Hepatocyte (in vitro differentiated cells): ENCODE measurements around the gene STEAP4. TPM values are rescaled to one million over a fixed set of nuclear protein-coding genes. Genes with fewer than 3 reads are reported as not detected.
"Not testable (repeated sequence)": the region's sequence is repeated elsewhere in the genome, so short reads cannot be mapped to it uniquely, and the experiment has no call there.

Source experiments
- DNase-seq: peaks from one replicate; pipeline ENCODE4 v3.0.0-alpha.2; 2016; ENCODE audit warnings: low spot score
- H2AFZ ChIP-seq: fragments of 200-600 bp; sonication (generic); 2 replicates; pipeline ENCODE4 v1.6.0; 2016; ENCODE audit warnings: antibody characterized with exemption, mild to moderate bottlenecking
- H3K27ac ChIP-seq: fragments of 200-600 bp; sonication (generic); 2 replicates; pipeline ENCODE4 v1.5.1; 2016; ENCODE audit warnings: mild to moderate bottlenecking
- H3K27me3 ChIP-seq: fragments of 200-600 bp; sonication (generic); 2 replicates; pipeline ENCODE4 v1.6.1; 2016
- H3K36me3 ChIP-seq: fragments of 200-600 bp; sonication (generic); replicated peaks from 2 replicates; pipeline ENCODE4 v1.5.1; 2016; ENCODE audit warnings: low read depth; ENCODE audit not compliant: insufficient read depth
- H3K4me1 ChIP-seq: fragments of 200-600 bp; sonication (generic); 2 replicates; pipeline ENCODE4 v1.5.1; 2016; ENCODE audit warnings: mild to moderate bottlenecking, moderate library complexity; ENCODE audit not compliant: insufficient read depth
- H3K4me2 ChIP-seq: fragments of 200-600 bp; sonication (generic); 2 replicates; pipeline ENCODE4 v1.6.0; 2016
- H3K4me3 ChIP-seq: fragments of 200-600 bp; sonication (generic); 2 replicates; pipeline ENCODE4 v1.5.1; 2016; ENCODE audit warnings: mild to moderate bottlenecking
- H3K79me2 ChIP-seq: fragments of 200-600 bp; sonication (generic); 2 replicates; pipeline ENCODE4 v1.6.0; 2017; ENCODE audit warnings: mild to moderate bottlenecking
- H3K9me2 ChIP-seq: fragments of 200-600 bp; sonication (generic); replicated peaks from 2 replicates; pipeline ENCODE4 v1.6.0; 2017; ENCODE audit warnings: mild to moderate bottlenecking; ENCODE audit not compliant: insufficient read depth
- H3K9me3 ChIP-seq: fragments of 200-600 bp; sonication (generic); 2 replicates; pipeline ENCODE4 v1.5.1; 2016; ENCODE audit warnings: low read depth, mild to moderate bottlenecking
- H4K20me1 ChIP-seq: fragments of 200-600 bp; sonication (generic); 2 replicates; pipeline ENCODE4 v1.6.0; 2016; ENCODE audit warnings: mild to moderate bottlenecking; ENCODE audit not compliant: insufficient read depth, poor library complexity, severe bottlenecking
- EZH2 ChIP-seq: fragments of 200-600 bp; sonication (generic); IDR thresholded peaks from 2 replicates; pipeline ENCODE4 v1.6.1; 2016; ENCODE audit warnings: antibody characterized with exemption, mild to moderate bottlenecking, borderline replicate concordance
- EZH2phosphoT487 ChIP-seq: fragments of 200-600 bp; sonication (generic); IDR thresholded peaks from one replicate; pipeline ENCODE4 v1.6.1; 2018; ENCODE audit warnings: antibody characterized with exemption, mild to moderate bottlenecking, low read depth, moderate library complexity; ENCODE audit not compliant: unreplicated experiment, severe bottlenecking
- WGBS: methylation state at CpG from one replicate; pipeline ENCODE4 v1.1.6; 2016; ENCODE audit warnings: low lambda C conversion rate; ENCODE audit errors: missing lambda C conversion rate; 5-methylcytosine and 5-hydroxymethylcytosine counted together
- polyA plus RNA-seq: library from polyadenylated mRNA; unstranded; fragments of >200 nt; fragmentation: Nextera tagmentation; extraction: Ambion mirVana; gene quantifications from 2 replicates; pipeline ENCODE4 v1.2.1, GENCODE V29; 2016
- total RNA-seq: library from RNA; depleted of rRNA; stranded (reverse); fragments of >200 nt; gene quantifications from 2 replicates; pipeline ENCODE4 v1.2.3, GENCODE V29; 2014
- TF ChIP-seq, protein P1 (sequence below): fragments of 200-600 bp; sonication (generic); IDR thresholded peaks from 2 replicates; pipeline ENCODE4 v1.5.1; 2016; ENCODE audit warnings: antibody characterized with exemption, mild to moderate bottlenecking; ENCODE audit not compliant: poor library complexity

The STEAP4 gene
- total and polyA plus RNA-seq, 2 experiments from 2014 or later: 1.1 TPM; not detected in 1

GRCh38 chr7:88268858-88269257 is 37.8 kb downstream of the STEAP4 start:
- 78% methylated on average over 2 of the region's 2 CpGs for WGBS
- H3K79me2 ChIP-seq: no peaks in the 10 kb centered on the region
- no peak overlapping the region for H3K27ac ChIP-seq
- H4K20me1 ChIP-seq: no peaks in the 10 kb centered on the region
- no peak for DNase-seq
- H3K4me1 ChIP-seq: no peaks in the 10 kb centered on the region
- H3K4me2 ChIP-seq: no peak overlapping the region
- no peaks in the 10 kb centered on the region for H3K9me3 ChIP-seq
- no peaks in the 10 kb centered on the region for H3K36me3 ChIP-seq
- TF ChIP-seq EZH2phosphoT487: no peak
- TF ChIP-seq EZH2: no peak
- TF ChIP-seq, protein P1, sequence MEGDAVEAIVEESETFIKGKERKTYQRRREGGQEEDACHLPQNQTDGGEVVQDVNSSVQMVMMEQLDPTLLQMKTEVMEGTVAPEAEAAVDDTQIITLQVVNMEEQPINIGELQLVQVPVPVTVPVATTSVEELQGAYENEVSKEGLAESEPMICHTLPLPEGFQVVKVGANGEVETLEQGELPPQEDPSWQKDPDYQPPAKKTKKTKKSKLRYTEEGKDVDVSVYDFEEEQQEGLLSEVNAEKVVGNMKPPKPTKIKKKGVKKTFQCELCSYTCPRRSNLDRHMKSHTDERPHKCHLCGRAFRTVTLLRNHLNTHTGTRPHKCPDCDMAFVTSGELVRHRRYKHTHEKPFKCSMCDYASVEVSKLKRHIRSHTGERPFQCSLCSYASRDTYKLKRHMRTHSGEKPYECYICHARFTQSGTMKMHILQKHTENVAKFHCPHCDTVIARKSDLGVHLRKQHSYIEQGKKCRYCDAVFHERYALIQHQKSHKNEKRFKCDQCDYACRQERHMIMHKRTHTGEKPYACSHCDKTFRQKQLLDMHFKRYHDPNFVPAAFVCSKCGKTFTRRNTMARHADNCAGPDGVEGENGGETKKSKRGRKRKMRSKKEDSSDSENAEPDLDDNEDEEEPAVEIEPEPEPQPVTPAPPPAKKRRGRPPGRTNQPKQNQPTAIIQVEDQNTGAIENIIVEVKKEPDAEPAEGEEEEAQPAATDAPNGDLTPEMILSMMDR: no peak
- no peak overlapping the region for H3K4me3 ChIP-seq
- no peak overlapping the region for H2AFZ ChIP-seq
- H3K9me2 ChIP-seq: no peaks in the 10 kb centered on the region
- H3K27me3 ChIP-seq: no peaks in the 10 kb centered on the region

DNA sequence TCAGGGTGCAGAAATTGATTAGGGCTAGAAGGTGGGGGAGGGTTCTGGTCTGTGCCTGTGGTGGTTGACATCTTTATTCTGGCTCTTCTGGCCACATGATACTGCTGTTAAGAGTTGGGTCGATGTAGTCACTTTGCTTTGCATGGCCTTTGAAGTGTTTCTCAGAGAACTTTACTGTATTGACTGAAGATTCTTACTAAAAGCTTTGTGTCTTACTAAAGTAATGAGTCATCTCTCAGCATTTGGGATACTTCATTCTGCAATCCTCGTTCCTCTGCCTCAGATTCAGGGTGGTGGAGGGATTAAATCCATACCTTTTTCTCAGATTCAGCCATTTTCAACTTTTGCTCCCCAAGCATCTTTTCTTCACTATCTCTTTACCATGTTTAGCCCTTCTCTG is 38.6 kb downstream of the STEAP4 start:
- 84% methylated on average over 2 of the region's 2 CpGs for WGBS
- no peaks in the 10 kb centered on the region for H3K36me3 ChIP-seq
- no peak overlapping the region for H2AFZ ChIP-seq
- H3K9me2 ChIP-seq: no peaks in the 10 kb centered on the region
- H3K4me1 ChIP-seq: no peaks in the 10 kb centered on the region
- H3K9me3 ChIP-seq: no peaks in the 10 kb centered on the region
- H3K79me2 ChIP-seq: no peaks in the 10 kb centered on the region
- no peak overlapping the region for H3K4me3 ChIP-seq
- DNase-seq: no peak
- H3K27ac ChIP-seq: no peak overlapping the region
- no peak overlapping the region for H3K4me2 ChIP-seq
- no peaks in the 10 kb centered on the region for H4K20me1 ChIP-seq
- H3K27me3 ChIP-seq: no peaks in the 10 kb centered on the region
- no peak for TF ChIP-seq EZH2
- TF ChIP-seq EZH2phosphoT487: no peak
- TF ChIP-seq, protein P1: no peak

DNA sequence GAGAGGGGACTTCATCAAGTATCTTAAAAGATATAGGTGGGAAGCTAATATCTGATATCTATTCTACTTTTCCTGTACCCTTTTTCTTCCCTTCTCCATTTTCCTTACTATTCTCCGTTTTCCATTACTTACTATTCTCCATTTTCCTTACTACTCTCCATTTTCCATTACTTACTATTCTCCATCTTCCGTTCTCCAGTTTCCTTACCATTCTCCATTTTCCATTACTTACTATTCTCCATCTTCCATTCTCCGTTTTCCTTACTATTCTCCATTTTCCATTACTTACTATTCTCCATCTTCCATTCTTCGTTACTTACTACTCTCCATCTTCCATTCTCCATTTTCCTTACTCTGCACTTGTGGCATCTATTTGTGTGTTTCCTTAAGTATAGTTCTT is 39.3 kb downstream of the STEAP4 start:
- H3K79me2 ChIP-seq: no peaks in the 10 kb centered on the region
- H3K36me3 ChIP-seq: no peaks in the 10 kb centered on the region
- no peaks in the 10 kb centered on the region for H4K20me1 ChIP-seq
- no peak for DNase-seq
- H3K9me2 ChIP-seq: no peaks in the 10 kb centered on the region
- 97% methylated on average over 4 of the region's 4 CpGs for WGBS
- no peaks in the 10 kb centered on the region for H3K27me3 ChIP-seq
- no peak overlapping the region for H3K27ac ChIP-seq
- H3K4me3 ChIP-seq: no peak overlapping the region
- no peak overlapping the region for H3K4me2 ChIP-seq
- H3K4me1 ChIP-seq: no peaks in the 10 kb centered on the region
- no peaks in the 10 kb centered on the region for H3K9me3 ChIP-seq
- H2AFZ ChIP-seq: no peak overlapping the region
- no peak for TF ChIP-seq EZH2phosphoT487
- TF ChIP-seq, protein P1: no peak
- no peak for TF ChIP-seq EZH2

DNA sequence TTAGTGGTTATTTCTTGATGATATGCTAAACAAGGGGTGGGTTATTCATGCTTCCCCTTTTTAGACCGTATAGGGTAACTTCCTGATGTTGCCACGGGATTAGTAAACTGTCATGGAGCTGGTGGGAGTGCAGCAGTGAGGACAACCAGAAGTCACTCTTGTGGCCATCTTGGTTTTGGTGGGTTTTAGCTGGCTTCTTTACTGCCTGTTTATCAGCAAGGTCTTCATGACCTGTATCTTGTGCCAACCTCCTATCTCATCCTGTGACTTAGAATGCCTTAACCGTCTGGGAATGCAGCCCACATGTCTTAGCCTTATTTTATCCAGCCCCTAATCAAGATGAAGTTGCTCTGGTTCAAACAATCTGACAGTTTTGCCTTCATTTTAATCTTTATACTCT is 41.7 kb downstream of the STEAP4 start:
- not testable (repeated sequence) for H3K79me2 ChIP-seq, H3K9me2 ChIP-seq, H3K9me3 ChIP-seq, DNase-seq, H3K36me3 ChIP-seq, H3K4me2 ChIP-seq, H3K27me3 ChIP-seq, H3K27ac ChIP-seq, H3K4me1 ChIP-seq, H4K20me1 ChIP-seq, H2AFZ ChIP-seq, H3K4me3 ChIP-seq
- 68% methylated on average over 3 of the region's 3 CpGs for WGBS
